Type B pancreatic cell (in vitro differentiated cells): Measurements from ENCODE around the gene SYNRG. TPM values are rescaled to one million over a fixed set of nuclear protein-coding genes. Genes with fewer than 3 reads are reported as not detected.

ENCODE experiments used
- DNase-seq: peaks from one replicate; pipeline ENCODE4 v3.0.0; 2021; ENCODE audit warnings: mixed read lengths; ENCODE audit not compliant: unreplicated experiment; ENCODE audit errors: extremely low spot score
- H3K27ac Mint-ChIP-seq: 2 replicates; pipeline ENCODE4 v1.8.0; 2021; ENCODE audit warnings: mild to moderate bottlenecking, mixed read lengths
- H3K27me3 Mint-ChIP-seq: 2 replicates; pipeline ENCODE4 v1.8.0; 2021; ENCODE audit warnings: mixed read lengths
- H3K36me3 Mint-ChIP-seq: 2 replicates; pipeline ENCODE4 v1.8.0; 2021; ENCODE audit warnings: mixed read lengths
- H3K4me1 Mint-ChIP-seq: one replicate; pipeline ENCODE4 v1.8.0; 2021; ENCODE audit warnings: mixed read lengths; ENCODE audit not compliant: unreplicated experiment
- H3K4me3 Mint-ChIP-seq: 2 replicates; pipeline ENCODE4 v1.8.0; 2021; ENCODE audit warnings: mild to moderate bottlenecking, mixed read lengths
- H3K9me3 Mint-ChIP-seq: 2 replicates; pipeline ENCODE4 v1.8.0; 2021; ENCODE audit warnings: mixed read lengths
- CTCF ChIP-seq: fragments of 200-600 bp; sonication (generic); conservative IDR thresholded peaks from 2 replicates; pipeline ENCODE4 v1.5.0; 2021; ENCODE audit warnings: antibody characterized with exemption, mild to moderate bottlenecking
- total RNA-seq: library from RNA; stranded (reverse); gene quantifications from 2 replicates; pipeline ENCODE4 v1.2.1, GENCODE V29; 2021; ENCODE audit warnings: low replicate concordance

SYNRG gene
- total RNA-seq, 1 donor from 2014 or later = 45.0 TPM

GRCh38 chr17:37527249-37527851 is 81.9 kb downstream of the SYNRG start:
- Mint-ChIP-seq H3K27me3 (no peaks in the 10 kb centered on the region), H3K9me3 (no peaks in the 10 kb centered on the region), H3K4me1 (no peaks in the 10 kb centered on the region), H3K27ac (no peak overlapping the region), H3K4me3 (no peak overlapping the region), H3K36me3 (peaks cover 15% of the 10 kb centered on the region)
- TF ChIP-seq CTCF = peak; percentile 80
- no peak for DNase-seq

- Mint-ChIP-seq H3K36me3 (peaks cover 10% of the 10 kb centered on the region), H3K27me3 (no peaks in the 10 kb centered on the region), H3K27ac (no peak overlapping the region), H3K4me3 (no peak overlapping the region), H3K9me3 (no peaks in the 10 kb centered on the region), H3K4me1 (peaks cover 4% of the 10 kb centered on the region)
- TF ChIP-seq CTCF = no peak
- no peak for DNase-seq
Observed at GRCh38 chr17:37523715-37524219, 85.5 kb downstream of the SYNRG start.

- no peaks in the 10 kb centered on the region for H3K9me3 Mint-ChIP-seq
- no peak for TF ChIP-seq CTCF
- no peak overlapping the region for H3K4me3 Mint-ChIP-seq
- peaks cover 4% of the 10 kb centered on the region for H3K4me1 Mint-ChIP-seq
- H3K27me3 Mint-ChIP-seq = no peaks in the 10 kb centered on the region
- peaks cover 21% of the 10 kb centered on the region for H3K36me3 Mint-ChIP-seq
- H3K27ac Mint-ChIP-seq = no peak overlapping the region
- no peak for DNase-seq
Observed at GRCh38 chr17:37521821-37522220, 87.4 kb downstream of the SYNRG start.

- no peak for DNase-seq
- H3K27ac Mint-ChIP-seq = no peak overlapping the region
- no peak overlapping the region for H3K4me3 Mint-ChIP-seq
- H3K4me1 Mint-ChIP-seq = peaks cover 4% of the 10 kb centered on the region
- H3K9me3 Mint-ChIP-seq = no peaks in the 10 kb centered on the region
- TF ChIP-seq CTCF = no peak
- peaks cover 21% of the 10 kb centered on the region for H3K36me3 Mint-ChIP-seq
- no peaks in the 10 kb centered on the region for H3K27me3 Mint-ChIP-seq
Observed at GRCh38 chr17:37520174-37520573, 89.0 kb downstream of the SYNRG start.

GRCh38 chr17:37519251-37519985 is 89.8 kb downstream of the SYNRG start:
- H3K4me1 Mint-ChIP-seq = peaks cover 4% of the 10 kb centered on the region
- H3K27ac Mint-ChIP-seq = no peak overlapping the region
- no peak for TF ChIP-seq CTCF

More at GRCh38 chr17:37519251-37519985, 89.8 kb downstream of the SYNRG start:
- peaks cover 18% of the 10 kb centered on the region for H3K36me3 Mint-ChIP-seq
- no peaks in the 10 kb centered on the region for H3K9me3 Mint-ChIP-seq
- no peaks in the 10 kb centered on the region for H3K27me3 Mint-ChIP-seq
- H3K4me3 Mint-ChIP-seq = no peak overlapping the region
- no peak for DNase-seq
